ENCODE results near the gene RPUSD4. TPM values are rescaled to one million over a fixed set of nuclear protein-coding genes. Genes with fewer than 3 reads are reported as not detected.
A peak's percentile ranks its signal among the peaks of the same experiment; 100 is the strongest.

Gene RPUSD4
- total and polyA plus RNA-seq, 9 of the 15 experiments (the other 6 are each of a cell fraction or from before 2014, with no cell fraction given), result 27.4 to 56.2 (median 44.6) TPM

DNA sequence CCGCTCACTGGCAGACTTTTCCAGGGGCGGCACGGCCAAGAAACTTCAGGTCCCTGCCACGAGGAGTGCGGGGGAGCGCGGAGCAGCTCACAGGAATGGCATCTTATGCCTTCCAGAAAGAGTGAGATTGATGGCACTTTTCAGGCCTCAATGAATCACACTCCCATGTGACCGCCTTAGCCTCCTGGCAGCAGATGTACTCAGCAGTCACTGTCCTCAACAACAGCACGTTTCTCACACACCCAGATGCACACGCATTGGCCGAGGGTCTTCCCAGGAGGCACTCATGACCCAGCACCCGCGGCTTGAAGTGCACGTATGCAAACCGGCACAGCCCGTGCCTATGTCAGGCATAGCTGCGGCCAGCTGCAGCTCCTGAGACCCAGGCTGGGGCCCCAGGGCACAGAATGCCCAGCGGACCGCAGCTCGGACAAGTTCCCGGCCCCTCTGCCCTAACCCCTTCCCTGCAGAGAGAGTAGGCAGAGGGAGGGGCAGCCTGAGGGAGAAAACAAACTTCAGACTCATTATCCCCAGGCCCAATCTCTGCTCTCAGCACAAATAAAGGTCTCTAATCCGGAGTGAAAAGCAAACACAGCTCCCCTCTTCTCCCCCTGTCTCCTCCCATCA is 48.3 kb downstream of the RPUSD4 start:
- no TSS peak for BruUV-seq (replicated peaks)
- TF ChIP-seq CBFA2T2 (conservative IDR thresholded peaks at IDR 0.05), result no peak
- TF ChIP-seq ZBTB17 (CRISPR knock-in tag; IDR thresholded peaks at IDR 0.05), result no peak
- TF ChIP-seq, protein P1, sequence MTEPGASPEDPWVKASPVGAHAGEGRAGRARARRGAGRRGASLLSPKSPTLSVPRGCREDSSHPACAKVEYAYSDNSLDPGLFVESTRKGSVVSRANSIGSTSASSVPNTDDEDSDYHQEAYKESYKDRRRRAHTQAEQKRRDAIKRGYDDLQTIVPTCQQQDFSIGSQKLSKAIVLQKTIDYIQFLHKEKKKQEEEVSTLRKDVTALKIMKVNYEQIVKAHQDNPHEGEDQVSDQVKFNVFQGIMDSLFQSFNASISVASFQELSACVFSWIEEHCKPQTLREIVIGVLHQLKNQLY (CRISPR knock-in tag; conservative IDR thresholded peaks at IDR 0.05), result no peak
- TF ChIP-seq, protein P2, sequence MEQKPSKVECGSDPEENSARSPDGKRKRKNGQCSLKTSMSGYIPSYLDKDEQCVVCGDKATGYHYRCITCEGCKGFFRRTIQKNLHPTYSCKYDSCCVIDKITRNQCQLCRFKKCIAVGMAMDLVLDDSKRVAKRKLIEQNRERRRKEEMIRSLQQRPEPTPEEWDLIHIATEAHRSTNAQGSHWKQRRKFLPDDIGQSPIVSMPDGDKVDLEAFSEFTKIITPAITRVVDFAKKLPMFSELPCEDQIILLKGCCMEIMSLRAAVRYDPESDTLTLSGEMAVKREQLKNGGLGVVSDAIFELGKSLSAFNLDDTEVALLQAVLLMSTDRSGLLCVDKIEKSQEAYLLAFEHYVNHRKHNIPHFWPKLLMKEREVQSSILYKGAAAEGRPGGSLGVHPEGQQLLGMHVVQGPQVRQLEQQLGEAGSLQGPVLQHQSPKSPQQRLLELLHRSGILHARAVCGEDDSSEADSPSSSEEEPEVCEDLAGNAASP (IDR thresholded peaks at IDR 0.05), result no peak
- no peak for TF ChIP-seq FOXK2 (conservative IDR thresholded peaks at IDR 0.05 in 1 of 2, IDR thresholded peaks at IDR 0.05 in 1 of 2; ENCODE audit: low read depth in 2 of 2)
- peaks cover 50 to 75% of the 10 kb centered on the region in 2 experiments for H3K27me3 ChIP-seq (ENCODE audit: control insufficient read depth in 2 of 2, insufficient read depth in 2 of 2, low read length in 2 of 2)
- peak overlapping the region in 1 of 2 experiments; percentile 13; a peak in 1 of 4 replicates for H3K9ac ChIP-seq (ENCODE audit: insufficient read depth in 1 of 2, low read depth in 2 of 2, low read length in 2 of 2)
- ChIA-PET POLR2A (no interaction called here), CTCF (ENCODE audit: low intra/inter-chr PET ratio) (no interaction called here)
- H3K27ac ChIP-seq (ENCODE audit: extremely low read depth, low read depth, low read length), result no peak overlapping the region
- peaks cover 4 to 24% of the 10 kb centered on the region in 2 experiments; a peak in 4 of 5 replicates for H3K4me1 ChIP-seq (replicated peaks in 1 of 2; ENCODE audit: control insufficient read depth in 2 of 2, insufficient read depth in 2 of 2, low read length in 2 of 2)
- intact Hi-C loops (cut with micrococcal nuclease) (no loop called here), in situ Hi-C loops (cut with MboI) (no loop called here)
- no peaks in the 10 kb centered on the region for H3K9me3 ChIP-seq (replicated peaks; ENCODE audit: control insufficient read depth, insufficient read depth, low read depth, low read length)
- FAIRE-seq (no peak), ATAC-seq (no peak), DNase-seq (ENCODE audit: extremely low read depth in 1 of 4, low spot score in 3 of 4) (no peak)
- no peaks in the 10 kb centered on the region for H3K36me3 ChIP-seq (ENCODE audit: control insufficient read depth, insufficient read depth, low read length)
- H3K4me3 ChIP-seq, result no peak overlapping the region
- H4K20me1 ChIP-seq (replicated peaks; ENCODE audit: control insufficient read depth, insufficient read depth, low read length), result peaks cover 8% of the 10 kb centered on the region; the same call in 1 of the 2 replicates
- no peaks in the 10 kb centered on the region for H3K79me2 ChIP-seq (ENCODE audit: control insufficient read depth, insufficient read depth, low read length)
- no peak overlapping the region for H3K4me2 ChIP-seq (ENCODE audit: insufficient read depth, low read length)
- no peaks in the 10 kb centered on the region for H3K9me1 ChIP-seq (ENCODE audit: control insufficient read depth, insufficient read depth, low read length)
- WGBS (ENCODE audit: insufficient coverage, low coverage, missing lambda C conversion rate), result 0% methylated on average over 14 of the region's 22 CpGs
- H2AFZ ChIP-seq (ENCODE audit: low read depth, low read length), result no peak overlapping the region

All from K562 (cell line).